ENCODE measurements around the gene PLAAT5. TPM values are rescaled to one million over a fixed set of nuclear protein-coding genes. Genes with fewer than 3 reads are reported as not detected.

PLAAT5 gene
- total RNA-seq, 1 donor from 2014 or later, result 3.8 TPM

DNA sequence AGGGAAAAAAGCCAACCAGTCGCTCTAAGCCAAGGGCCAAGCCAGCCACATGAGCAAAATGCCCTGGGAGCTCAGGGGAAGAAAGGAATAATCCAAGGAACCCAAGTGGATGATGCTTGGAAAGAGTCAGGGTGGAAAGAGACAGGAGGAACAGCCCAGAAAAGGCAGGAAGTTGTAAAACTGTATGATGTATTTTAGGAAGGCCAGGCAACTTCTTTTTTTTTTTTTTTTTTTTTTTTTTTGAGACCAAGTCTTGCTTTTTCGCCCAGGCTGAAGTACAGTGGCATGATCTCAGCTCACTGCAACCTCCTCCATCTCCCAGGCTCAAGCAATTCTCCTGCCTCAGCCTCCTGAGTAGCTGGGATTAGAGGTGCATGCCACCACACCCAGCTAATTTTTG is 16.5 kb upstream of the PLAAT5 start:
- peaks cover 7% of the 10 kb centered on the region for H3K27me3 Mint-ChIP-seq (ENCODE audit: unreplicated experiment)
- TF ChIP-seq, protein P1, sequence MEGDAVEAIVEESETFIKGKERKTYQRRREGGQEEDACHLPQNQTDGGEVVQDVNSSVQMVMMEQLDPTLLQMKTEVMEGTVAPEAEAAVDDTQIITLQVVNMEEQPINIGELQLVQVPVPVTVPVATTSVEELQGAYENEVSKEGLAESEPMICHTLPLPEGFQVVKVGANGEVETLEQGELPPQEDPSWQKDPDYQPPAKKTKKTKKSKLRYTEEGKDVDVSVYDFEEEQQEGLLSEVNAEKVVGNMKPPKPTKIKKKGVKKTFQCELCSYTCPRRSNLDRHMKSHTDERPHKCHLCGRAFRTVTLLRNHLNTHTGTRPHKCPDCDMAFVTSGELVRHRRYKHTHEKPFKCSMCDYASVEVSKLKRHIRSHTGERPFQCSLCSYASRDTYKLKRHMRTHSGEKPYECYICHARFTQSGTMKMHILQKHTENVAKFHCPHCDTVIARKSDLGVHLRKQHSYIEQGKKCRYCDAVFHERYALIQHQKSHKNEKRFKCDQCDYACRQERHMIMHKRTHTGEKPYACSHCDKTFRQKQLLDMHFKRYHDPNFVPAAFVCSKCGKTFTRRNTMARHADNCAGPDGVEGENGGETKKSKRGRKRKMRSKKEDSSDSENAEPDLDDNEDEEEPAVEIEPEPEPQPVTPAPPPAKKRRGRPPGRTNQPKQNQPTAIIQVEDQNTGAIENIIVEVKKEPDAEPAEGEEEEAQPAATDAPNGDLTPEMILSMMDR (IDR thresholded peaks at IDR 0.05; ENCODE audit: unreplicated experiment), result no peak
- H3K4me1 Mint-ChIP-seq (ENCODE audit: unreplicated experiment), result peaks cover 31% of the 10 kb centered on the region
- no peaks in the 10 kb centered on the region for H3K9me3 Mint-ChIP-seq (ENCODE audit: unreplicated experiment)
- H3K36me3 Mint-ChIP-seq (ENCODE audit: low read depth, unreplicated experiment), result peaks cover 4% of the 10 kb centered on the region
- H3K27ac Mint-ChIP-seq (ENCODE audit: unreplicated experiment), result no peak overlapping the region
- no peak overlapping the region for H3K4me3 Mint-ChIP-seq (ENCODE audit: unreplicated experiment)
- DNase-seq (ENCODE audit: low spot score), result no peak

DNA sequence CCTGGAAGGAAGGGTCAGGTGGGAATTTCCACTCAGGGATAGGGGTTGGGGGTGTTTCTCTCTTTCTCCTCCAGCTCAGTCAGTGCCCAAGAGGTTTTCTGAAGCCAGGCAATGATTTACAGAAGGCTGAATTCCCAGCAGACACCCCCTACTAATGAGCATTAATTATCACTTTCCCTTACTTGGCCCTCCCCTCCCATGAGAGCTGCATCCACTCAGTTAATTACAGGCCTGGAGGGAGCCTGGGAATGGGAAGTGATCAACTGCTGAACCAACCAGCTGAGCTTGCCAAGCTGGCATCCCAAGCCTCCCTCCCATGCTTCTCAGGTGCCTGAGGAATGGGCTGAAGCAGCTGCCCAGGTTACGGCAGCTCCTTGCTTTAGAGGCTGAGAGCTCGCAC is 15.9 kb upstream of the PLAAT5 start:
- H3K27ac Mint-ChIP-seq (ENCODE audit: unreplicated experiment), result no peak overlapping the region
- peaks cover 4% of the 10 kb centered on the region for H3K36me3 Mint-ChIP-seq (ENCODE audit: low read depth, unreplicated experiment)
- TF ChIP-seq, protein P1 (IDR thresholded peaks at IDR 0.05; ENCODE audit: unreplicated experiment), result no peak
- peaks cover 7% of the 10 kb centered on the region for H3K27me3 Mint-ChIP-seq (ENCODE audit: unreplicated experiment)
- H3K9me3 Mint-ChIP-seq (ENCODE audit: unreplicated experiment), result no peaks in the 10 kb centered on the region
- DNase-seq (ENCODE audit: low spot score), result no peak
- no peak overlapping the region for H3K4me3 Mint-ChIP-seq (ENCODE audit: unreplicated experiment)
- H3K4me1 Mint-ChIP-seq (ENCODE audit: unreplicated experiment), result peaks cover 35% of the 10 kb centered on the region

DNA sequence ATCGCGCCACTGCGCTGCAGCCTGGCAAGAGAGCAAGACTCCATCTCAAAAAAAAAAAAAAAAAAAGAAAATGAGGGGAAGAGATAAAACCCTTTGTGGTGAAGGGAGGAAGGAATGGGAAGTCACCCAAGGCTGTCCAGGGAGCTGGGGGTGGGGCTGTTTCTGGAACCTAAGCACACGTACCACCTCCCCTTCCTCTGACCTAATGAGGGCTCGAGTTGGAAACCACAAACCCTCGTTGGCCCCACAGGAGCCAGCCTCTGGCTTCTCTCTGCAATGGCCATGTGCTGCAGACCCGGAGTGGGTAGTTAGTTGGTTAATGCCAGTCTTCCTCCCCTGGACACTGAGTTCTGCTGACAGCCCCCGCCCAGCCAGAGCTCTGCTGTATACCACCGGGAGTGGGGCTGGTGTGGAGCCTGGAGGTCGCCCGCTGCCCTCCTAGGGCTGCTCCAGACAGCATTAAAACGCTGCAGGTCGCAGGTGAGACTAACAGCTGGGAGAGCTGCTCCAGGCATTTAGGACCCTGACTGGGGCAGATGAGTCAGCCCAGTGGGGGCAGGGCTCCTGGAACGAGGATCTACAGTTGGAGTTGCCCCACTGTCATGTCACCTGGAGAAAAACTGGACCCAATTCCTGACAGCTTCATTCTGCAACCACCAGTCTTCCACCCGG is 15.0 kb upstream of the PLAAT5 start, which contains the start of gene LGALS12:
LGALS12 (plus strand) TSS at position 228 of the 672 bp plus-strand sequence; CDS start at position 603, 375 bp downstream.
- no peak for DNase-seq (ENCODE audit: low spot score)
- no peak within 1 kb of the TSS for H3K27ac Mint-ChIP-seq (ENCODE audit: unreplicated experiment)
- H3K36me3 Mint-ChIP-seq (ENCODE audit: low read depth, unreplicated experiment), result peaks cover 4% of the 10 kb centered on the region
- H3K9me3 Mint-ChIP-seq (ENCODE audit: unreplicated experiment), result no peaks in the 10 kb centered on the region
- TF ChIP-seq, protein P1 (IDR thresholded peaks at IDR 0.05; ENCODE audit: unreplicated experiment), result no peak
- peaks cover 27% of the 10 kb centered on the region for H3K4me1 Mint-ChIP-seq (ENCODE audit: unreplicated experiment)
- H3K4me3 Mint-ChIP-seq (ENCODE audit: unreplicated experiment), result no peak within 1 kb of the TSS
- peaks cover 7% of the 10 kb centered on the region for H3K27me3 Mint-ChIP-seq (ENCODE audit: unreplicated experiment)

DNA sequence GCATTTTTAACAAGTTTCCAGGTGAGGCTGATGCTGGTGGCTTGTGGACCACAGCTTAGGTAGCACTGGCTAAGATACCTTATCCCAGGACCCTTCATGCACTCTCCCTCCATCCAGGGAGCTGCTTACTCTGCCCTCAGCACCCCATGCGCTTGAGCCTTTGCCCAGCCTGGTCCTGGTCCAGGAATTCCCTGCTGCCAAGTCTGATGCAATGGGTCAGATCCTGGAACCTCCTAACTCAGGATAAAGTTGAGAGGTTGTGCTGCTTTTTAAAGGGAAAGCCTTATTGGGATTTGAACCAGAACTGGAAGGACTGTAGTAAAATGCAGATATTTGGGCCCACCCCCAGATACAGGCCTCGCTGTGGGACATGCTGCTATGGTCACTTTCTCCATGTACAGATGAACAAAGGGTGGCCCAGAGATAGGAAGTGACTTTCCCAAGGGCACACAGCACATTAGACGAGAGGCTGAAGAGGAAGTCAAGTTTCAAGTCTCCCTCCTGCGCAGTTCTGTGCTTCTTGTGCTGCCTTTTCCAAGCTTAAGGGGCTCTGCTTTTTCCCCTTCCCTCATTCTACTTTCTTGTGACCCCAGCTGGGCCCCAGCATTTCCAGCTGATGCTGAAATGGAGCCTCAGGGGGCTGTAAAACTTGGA is 14.1 kb upstream of the PLAAT5 start:
- H3K4me3 Mint-ChIP-seq (ENCODE audit: unreplicated experiment), result no peak overlapping the region
- H3K27me3 Mint-ChIP-seq (ENCODE audit: unreplicated experiment), result peaks cover 10% of the 10 kb centered on the region
- H3K27ac Mint-ChIP-seq (ENCODE audit: unreplicated experiment), result no peak overlapping the region
- H3K9me3 Mint-ChIP-seq (ENCODE audit: unreplicated experiment), result peaks cover 8% of the 10 kb centered on the region
- peaks cover 20% of the 10 kb centered on the region for H3K4me1 Mint-ChIP-seq (ENCODE audit: unreplicated experiment)
- TF ChIP-seq, protein P1 (IDR thresholded peaks at IDR 0.05; ENCODE audit: unreplicated experiment), result no peak
- no peak for DNase-seq (ENCODE audit: low spot score)
- H3K36me3 Mint-ChIP-seq (ENCODE audit: low read depth, unreplicated experiment), result peaks cover 11% of the 10 kb centered on the region

DNA sequence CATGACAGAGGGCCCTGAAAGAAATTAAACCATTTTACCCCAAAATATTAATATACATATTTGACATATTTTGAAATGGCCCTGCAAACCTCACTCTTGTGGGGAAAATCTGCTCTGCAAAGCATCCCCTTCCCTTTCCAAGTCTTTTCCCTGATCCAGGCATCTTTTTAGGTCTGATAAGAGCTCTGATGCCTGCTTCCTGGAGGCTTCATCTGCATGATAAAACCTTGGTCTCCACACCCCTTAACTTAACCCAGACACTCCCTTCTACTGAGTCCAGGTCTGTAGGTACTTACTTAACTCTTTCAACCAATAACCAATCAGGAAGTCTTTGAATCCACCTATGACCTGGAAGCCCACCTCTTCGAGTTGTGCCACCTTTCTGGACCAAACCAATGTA is 13.1 kb upstream of the PLAAT5 start:
- TF ChIP-seq, protein P1 (IDR thresholded peaks at IDR 0.05; ENCODE audit: unreplicated experiment), result no peak
- H3K4me3 Mint-ChIP-seq (ENCODE audit: unreplicated experiment), result no peak overlapping the region
- H3K36me3 Mint-ChIP-seq (ENCODE audit: low read depth, unreplicated experiment), result peaks cover 15% of the 10 kb centered on the region
- H3K27ac Mint-ChIP-seq (ENCODE audit: unreplicated experiment), result no peak overlapping the region
- peaks cover 16% of the 10 kb centered on the region for H3K4me1 Mint-ChIP-seq (ENCODE audit: unreplicated experiment)
- H3K9me3 Mint-ChIP-seq (ENCODE audit: unreplicated experiment), result peaks cover 13% of the 10 kb centered on the region
- peaks cover 10% of the 10 kb centered on the region for H3K27me3 Mint-ChIP-seq (ENCODE audit: unreplicated experiment)
- no peak for DNase-seq (ENCODE audit: low spot score)

Data from endothelial cell (in vitro differentiated cells).